Activated B cell treated with CpG ODN at 0.5 μM for 24 hours (primary cell): ENCODE results near the gene ADAM22. TPM values are rescaled to one million over a fixed set of nuclear protein-coding genes. Genes with fewer than 3 reads are reported as not detected.

Experiments used
- ATAC-seq: fragments of 200-7000 bp; cut with Tn5 transposase; one replicate; pipeline ENCODE4 v1.10.0; 2021; ENCODE audit warnings: low read depth, mild to moderate bottlenecking, moderate library complexity
- CTCF ChIA-PET: fragments of 350-600 bp; sonication (Branson Sonifier 250); formaldehyde crosslinking; loops from one replicate; lab custom pipeline; 2021; ENCODE audit warnings: antibody characterized with exemption; lab: Charles Lee
- POLR2A ChIA-PET: fragments of 350-600 bp; sonication (Branson Sonifier 250); formaldehyde crosslinking; loops from one replicate; lab custom pipeline; 2021; ENCODE audit warnings: antibody characterized with exemption; lab: Charles Lee
- DNase-seq: peaks from one replicate; pipeline ENCODE4 v3.0.0; 2022
- H3K27ac Mint-ChIP-seq: one replicate; pipeline ENCODE4 v1.8.0; 2020; ENCODE audit warnings: mixed read lengths
- H3K27me3 Mint-ChIP-seq: one replicate; pipeline ENCODE4 v1.8.0; 2021; ENCODE audit warnings: mixed read lengths
- H3K36me3 Mint-ChIP-seq: one replicate; pipeline ENCODE4 v1.8.0; 2021; ENCODE audit warnings: low read depth, mixed read lengths
- H3K4me1 Mint-ChIP-seq: one replicate; pipeline ENCODE4 v1.8.0; 2021; ENCODE audit warnings: mixed read lengths
- H3K4me3 Mint-ChIP-seq: one replicate; pipeline ENCODE4 v1.8.0; 2020; ENCODE audit warnings: mild to moderate bottlenecking, mixed read lengths
- H3K9me3 Mint-ChIP-seq: one replicate; pipeline ENCODE4 v1.8.0; 2020; ENCODE audit warnings: mixed read lengths
- intact Hi-C: fragments of 100-400 bp; cut with micrococcal nuclease; formaldehyde crosslinking; loops from one replicate; pipeline ENCODE4 v1.15.1; 2024
- total RNA-seq: library from RNA; stranded (reverse); gene quantifications from 2 replicates; pipeline ENCODE4 v1.2.3, GENCODE V29; 2022
- TF ChIP-seq, protein P1 (sequence below): fragments of 200-600 bp; IDR thresholded peaks from one replicate; pipeline ENCODE4 v1.8.0; 2022; ENCODE audit warnings: antibody characterized with exemption, mild to moderate bottlenecking

The ADAM22 gene
- total RNA-seq, 1 donor from 2014 or later, result 0.71 TPM

DNA sequence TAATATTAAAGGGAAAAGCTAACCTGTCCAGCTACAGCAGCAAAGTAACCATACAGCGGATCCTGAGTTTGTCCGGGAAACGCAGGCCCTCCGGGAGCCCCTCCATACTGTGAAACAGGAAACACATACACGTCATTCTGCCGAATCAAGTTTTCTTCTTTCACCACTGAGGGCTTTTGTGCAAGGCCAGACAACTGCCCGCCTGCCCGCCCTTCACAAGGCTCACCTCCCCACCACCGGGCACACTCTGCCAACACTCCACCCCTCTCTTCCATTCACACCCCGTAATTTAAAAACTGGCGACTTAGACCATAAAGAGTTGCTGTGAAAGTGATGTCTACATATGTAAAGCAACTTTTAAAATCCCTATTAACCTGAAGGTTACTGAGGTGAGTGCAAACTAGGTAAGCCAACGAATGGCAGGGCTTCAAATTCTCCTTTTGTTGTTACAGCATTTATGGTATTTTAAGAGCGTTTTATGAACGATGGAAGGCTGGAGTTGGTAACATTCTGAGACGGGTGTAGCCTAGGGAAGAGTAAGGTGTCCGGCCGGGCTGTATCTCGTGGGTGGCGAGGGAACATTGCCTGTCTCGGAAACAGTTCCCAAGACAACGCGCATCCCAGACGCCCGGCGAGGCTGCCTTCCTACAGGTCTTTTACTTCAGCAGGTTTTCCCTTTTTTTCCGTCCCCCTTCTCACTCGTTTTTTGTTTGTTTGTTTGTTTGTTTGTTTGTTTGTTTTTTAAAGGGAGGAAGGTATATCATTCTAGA is 285.0 kb downstream of the ADAM22 start:
- Mint-ChIP-seq H3K4me3 (peak overlapping the region; percentile 95), H3K27me3 (no peaks in the 10 kb centered on the region), H3K4me1 (peaks cover 25% of the 10 kb centered on the region), H3K27ac (peak overlapping the region; percentile 83), H3K36me3 (peaks cover 33% of the 10 kb centered on the region), H3K9me3 (no peaks in the 10 kb centered on the region)
- intact Hi-C loops, result loop anchor here (1.0 to 5.0 kb wide), 5 partner anchors 285 to 1067 kb away; partner anchors contain the start of genes ABCB4, ADAM22, CROT and DMTF1
- TF ChIP-seq, protein P1, sequence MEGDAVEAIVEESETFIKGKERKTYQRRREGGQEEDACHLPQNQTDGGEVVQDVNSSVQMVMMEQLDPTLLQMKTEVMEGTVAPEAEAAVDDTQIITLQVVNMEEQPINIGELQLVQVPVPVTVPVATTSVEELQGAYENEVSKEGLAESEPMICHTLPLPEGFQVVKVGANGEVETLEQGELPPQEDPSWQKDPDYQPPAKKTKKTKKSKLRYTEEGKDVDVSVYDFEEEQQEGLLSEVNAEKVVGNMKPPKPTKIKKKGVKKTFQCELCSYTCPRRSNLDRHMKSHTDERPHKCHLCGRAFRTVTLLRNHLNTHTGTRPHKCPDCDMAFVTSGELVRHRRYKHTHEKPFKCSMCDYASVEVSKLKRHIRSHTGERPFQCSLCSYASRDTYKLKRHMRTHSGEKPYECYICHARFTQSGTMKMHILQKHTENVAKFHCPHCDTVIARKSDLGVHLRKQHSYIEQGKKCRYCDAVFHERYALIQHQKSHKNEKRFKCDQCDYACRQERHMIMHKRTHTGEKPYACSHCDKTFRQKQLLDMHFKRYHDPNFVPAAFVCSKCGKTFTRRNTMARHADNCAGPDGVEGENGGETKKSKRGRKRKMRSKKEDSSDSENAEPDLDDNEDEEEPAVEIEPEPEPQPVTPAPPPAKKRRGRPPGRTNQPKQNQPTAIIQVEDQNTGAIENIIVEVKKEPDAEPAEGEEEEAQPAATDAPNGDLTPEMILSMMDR, result no peak
- POLR2A ChIA-PET, result interaction anchor here (1.3 kb wide), 1 partner anchor 343 kb away, joined by 4 read pairs; the partner anchor contains the start of genes DBF4 and SLC25A40
- peak; percentile 3 for ATAC-seq
- CTCF ChIA-PET, result no interaction called here
- DNase-seq, result peak; percentile 32

DNA sequence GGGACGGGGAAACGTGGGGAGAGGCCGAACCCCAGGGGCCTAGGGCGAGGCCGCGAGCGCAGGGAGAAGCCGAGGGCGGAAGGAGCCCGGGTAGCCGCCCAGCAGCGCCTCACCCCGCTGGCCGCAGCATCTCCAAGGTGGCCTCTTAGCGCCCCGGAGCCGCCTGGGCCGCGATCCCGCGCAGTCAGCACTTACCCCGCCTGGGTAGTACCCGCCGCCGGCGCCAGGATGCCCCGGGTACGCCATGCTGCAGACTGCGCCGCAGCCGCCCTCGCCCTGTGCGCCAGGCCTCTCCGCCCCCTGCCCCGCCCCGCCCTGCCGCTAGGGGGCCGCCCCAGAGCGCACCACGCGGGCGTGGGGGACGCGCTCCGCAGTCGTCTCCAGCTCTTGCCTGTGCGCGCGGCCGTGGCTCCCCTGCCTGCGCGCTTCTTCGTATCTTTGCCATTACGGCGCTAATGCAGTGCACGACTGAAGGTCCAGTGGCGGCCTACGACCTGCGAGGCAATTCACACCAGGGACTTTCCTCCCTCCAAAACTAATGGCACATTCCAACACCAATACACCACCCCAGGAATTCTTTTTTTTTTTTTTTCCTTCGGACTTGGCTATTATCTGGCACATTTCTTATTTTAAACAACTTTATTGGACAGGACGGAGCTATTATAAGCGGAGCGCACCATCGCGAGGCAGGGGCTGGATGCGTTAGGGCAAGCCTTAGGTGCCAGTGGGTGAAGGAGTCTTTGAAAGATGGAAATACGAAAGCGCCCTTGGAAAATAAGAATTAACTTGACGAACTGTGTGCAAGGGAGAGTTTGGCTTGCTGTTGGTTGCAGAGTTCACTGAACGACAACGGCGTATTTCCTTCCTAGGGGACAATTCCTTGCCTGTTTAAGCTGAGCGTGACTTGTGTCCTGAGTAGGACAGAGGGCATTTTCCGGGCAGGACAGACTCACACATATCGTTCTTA is 286.0 kb downstream of the ADAM22 start, which contains the start of gene SRI:
SRI (minus strand) TSS at position 258 of the 967 bp plus-strand sequence; CDS start at position 246, 12 bp downstream.
- peak; percentile 96 for ATAC-seq
- CTCF ChIA-PET, result interaction anchor here (1.4 kb wide), 1 partner anchor 8 kb away, joined by 6 read pairs; no protein-coding TSS in a partner anchor

DNA sequence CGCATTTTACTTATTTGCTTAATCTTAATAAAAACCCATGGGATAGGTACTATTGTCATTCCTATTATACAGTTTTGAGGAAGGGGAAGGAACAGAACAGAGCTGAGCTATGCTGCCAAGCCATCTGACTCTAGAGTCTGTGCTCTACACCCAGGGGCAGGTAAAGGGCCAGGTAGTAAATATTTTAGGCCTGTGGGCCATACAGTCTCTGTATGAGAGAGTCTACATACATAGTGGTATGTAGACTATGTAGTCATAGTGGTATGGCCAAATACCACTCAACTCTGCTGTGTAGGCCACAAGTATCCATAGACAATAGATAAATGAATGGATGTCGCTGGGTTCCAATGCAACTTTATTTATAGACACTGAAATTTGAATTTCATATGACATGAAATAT is 289.2 kb downstream of the ADAM22 start:
- Mint-ChIP-seq H3K9me3 (no peaks in the 10 kb centered on the region), H3K27me3 (no peaks in the 10 kb centered on the region), H3K4me3 (no peak overlapping the region), H3K4me1 (peaks cover 16% of the 10 kb centered on the region), H3K36me3 (peaks cover 6% of the 10 kb centered on the region), H3K27ac (no peak overlapping the region)
- intact Hi-C loops, result loop anchor here (10.0 kb wide), 1 partner anchor 1168 kb away; the partner anchor contains the start of gene ELAPOR2
- POLR2A ChIA-PET, result no interaction called here
- TF ChIP-seq, protein P1, result no peak
- ATAC-seq, result no peak
- no peak for DNase-seq
- CTCF ChIA-PET, result no interaction called here

More for the DNA sequence above, 286.0 kb downstream of the ADAM22 start, which contains the start of gene SRI:
- POLR2A ChIA-PET, result interaction anchor here (0.7 kb wide), 2 partner anchors 11 to 591 kb away, joined by 3 read pairs; no protein-coding TSS in a partner anchor
- Mint-ChIP-seq H3K4me3 (peak within 1 kb of the TSS; percentile 95), H3K27ac (peak within 1 kb of the TSS; percentile 92), H3K36me3 (peaks cover 25% of the 10 kb centered on the region), H3K27me3 (no peaks in the 10 kb centered on the region), H3K9me3 (no peaks in the 10 kb centered on the region), H3K4me1 (peaks cover 25% of the 10 kb centered on the region)
- DNase-seq, result peak; percentile 94
- intact Hi-C loops, result loop anchor here (1.0 to 10.0 kb wide), 7 partner anchors 286 to 1165 kb away; partner anchors contain the start of genes ABCB4, ADAM22, CROT and DBF4
- TF ChIP-seq, protein P1, result peak; percentile 73

DNA sequence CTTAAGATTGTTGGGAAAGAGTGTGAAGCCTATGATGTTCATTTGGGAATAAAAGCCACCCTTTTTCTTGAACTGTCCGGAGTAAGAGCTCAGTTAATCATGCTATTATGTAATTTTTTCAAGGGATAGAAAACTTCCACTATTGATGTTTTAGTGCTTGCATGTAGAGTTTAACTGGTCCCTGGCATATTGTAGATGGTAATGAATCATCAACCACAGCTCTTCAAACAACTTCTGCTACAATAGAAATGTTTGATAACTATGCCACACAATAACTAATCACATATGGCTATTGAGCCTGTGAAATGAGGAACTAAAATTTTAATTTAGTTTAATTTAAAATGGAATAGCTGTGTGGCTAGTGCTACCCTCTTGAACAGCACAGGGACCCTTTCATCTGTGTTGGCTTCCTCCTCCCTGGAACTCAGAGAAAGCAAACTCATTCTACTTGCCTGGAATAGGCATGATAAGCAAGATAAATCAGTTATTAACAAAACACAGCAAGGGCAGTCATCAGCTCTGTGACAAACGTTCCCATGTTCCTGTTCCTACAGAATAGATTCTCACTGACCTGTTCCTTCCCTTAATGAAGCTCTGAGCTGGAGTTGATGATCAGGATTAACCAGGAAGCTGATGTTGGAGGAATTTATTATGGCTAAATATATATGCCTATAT is 290.7 kb downstream of the ADAM22 start:
- intact Hi-C loops, result loop anchor here (10.0 kb wide), 1 partner anchor 1170 kb away; the partner anchor contains the start of gene ELAPOR2

More for the DNA sequence above, 290.7 kb downstream of the ADAM22 start:
- ChIA-PET POLR2A (no interaction called here), CTCF (no interaction called here)
- ATAC-seq (no peak), DNase-seq (no peak)
- TF ChIP-seq, protein P1, result no peak
- Mint-ChIP-seq H3K27me3 (peaks cover 5% of the 10 kb centered on the region), H3K27ac (no peak overlapping the region), H3K36me3 (peaks cover 4% of the 10 kb centered on the region), H3K4me3 (no peak overlapping the region), H3K4me1 (peaks cover 9% of the 10 kb centered on the region), H3K9me3 (peaks cover 5% of the 10 kb centered on the region)
